HG03064 (cell line): ENCODE measurements around the gene HIGD2A.
"Not testable (repeated sequence)": the region's sequence is repeated elsewhere in the genome, so short reads cannot be mapped to it uniquely, and the experiment has no call there.

Experiments used
- ATAC-seq: cut with Tn5 transposase; IDR thresholded peaks from one replicate; pipeline ENCODE4 v1.9.1; 2021; ENCODE audit warnings: low read depth; ENCODE audit not compliant: unreplicated experiment

HIGD2A gene

DNA sequence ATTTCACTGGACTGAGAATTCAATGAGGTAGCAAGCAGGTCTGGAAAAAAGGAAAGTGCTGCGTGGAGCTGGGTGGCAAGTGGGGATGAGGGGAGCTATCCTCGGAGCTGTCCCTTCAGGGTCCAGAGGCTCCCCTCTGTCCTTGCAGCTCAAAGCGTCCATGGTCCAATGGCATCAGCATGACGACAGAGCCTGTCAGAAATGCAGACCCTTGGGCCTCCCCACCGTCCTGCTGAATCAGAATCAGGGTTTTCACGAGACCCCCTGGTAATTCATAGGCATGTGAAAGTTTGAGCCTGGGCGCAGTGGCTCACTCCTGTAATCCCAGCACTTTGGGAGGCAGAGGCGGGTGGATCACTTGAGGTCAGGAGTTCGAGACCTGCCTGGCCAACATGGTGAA lies 5.5 kb downstream of the HIGD2A start:
- no peak for ATAC-seq

DNA sequence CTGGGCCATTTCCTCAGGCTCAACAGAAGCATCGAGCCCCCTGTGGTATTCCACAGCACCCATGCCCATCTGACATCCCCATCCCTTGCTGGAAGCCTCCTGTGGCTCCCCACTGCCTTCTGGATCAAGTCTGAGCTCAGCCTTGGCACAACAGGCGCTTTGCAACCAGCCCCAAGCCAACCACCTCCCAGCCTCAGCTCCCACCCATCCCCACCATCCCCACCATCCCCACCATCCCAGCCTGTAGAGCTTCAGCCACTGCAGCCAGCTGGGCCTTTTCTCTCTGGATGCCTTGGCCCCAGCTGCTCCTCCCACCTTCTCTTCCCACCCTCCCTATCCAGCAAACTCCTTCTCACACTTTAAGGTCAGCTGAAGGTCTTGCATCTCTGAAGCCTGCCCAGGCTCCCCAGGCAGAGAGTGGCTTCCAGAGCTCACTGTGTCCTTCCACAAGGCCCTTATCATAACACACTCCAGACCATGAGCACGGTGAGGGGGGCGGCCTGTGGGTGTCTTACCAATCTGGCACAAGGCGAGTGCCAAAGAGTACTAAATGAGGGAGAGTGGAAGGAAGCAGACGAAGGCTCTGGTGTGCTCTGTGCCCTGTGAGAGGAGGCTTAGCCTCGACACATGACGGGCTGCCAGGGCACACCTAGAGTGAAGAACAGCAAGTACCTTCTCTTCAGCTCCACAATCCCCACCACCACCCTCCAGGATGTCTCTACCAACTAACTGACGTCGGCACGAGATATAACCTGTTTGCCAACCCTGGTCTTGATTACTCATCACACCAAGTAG lies 6.5 kb downstream of the HIGD2A start:
- no peak for ATAC-seq

DNA sequence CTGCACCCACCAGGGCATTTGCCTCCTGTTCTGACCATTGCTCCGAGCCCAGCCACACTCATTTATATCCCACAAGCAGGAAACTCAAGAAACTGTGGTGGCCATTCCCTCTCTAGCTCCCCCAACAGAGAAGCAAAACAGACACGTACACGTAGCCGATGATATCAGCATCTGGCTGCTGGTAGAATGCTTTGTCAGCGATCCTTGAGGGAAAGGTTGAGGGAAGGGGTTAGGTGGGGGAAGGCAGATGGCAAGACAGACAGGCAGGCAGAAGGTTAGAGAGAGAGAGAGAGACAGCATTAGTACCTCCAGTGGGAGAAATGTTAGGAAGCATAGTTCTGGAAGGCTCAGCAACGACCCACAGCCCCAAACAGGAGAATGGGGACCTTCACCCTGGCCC lies 7.8 kb downstream of the HIGD2A start:
- no peak for ATAC-seq

DNA sequence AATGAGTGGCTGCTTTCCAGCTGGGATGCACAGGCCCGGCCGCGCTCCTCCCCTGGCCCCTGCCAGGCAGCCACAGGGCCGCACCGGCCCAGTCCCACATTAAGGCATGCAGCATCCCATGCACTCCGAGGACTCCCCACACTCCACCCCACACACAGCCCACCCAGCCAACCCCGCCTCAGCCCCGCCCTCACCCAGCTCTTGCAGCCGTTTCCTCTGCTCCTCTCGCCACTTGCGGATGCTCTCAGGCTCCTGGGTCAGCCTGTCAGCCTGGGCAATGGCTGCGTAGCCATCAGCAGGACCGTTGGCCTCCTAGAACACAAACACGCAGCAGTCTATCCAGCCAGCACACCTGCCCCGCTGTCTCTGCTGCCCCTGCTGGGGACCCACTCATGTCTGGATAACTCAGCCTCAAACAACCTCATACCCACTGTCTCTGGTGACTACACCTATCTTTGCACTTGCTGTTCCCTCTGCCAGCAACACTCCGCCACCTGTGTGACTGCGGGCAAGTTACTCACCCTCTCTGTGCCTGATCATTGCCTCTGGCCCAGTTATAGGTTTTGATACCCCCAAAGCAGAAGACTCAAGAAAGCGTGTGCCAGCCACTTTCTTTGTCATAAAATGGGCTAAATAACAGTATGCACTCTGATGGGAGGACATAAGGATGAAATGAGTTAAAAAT lies 9.3 kb downstream of the HIGD2A start:
- ATAC-seq: no peak

DNA sequence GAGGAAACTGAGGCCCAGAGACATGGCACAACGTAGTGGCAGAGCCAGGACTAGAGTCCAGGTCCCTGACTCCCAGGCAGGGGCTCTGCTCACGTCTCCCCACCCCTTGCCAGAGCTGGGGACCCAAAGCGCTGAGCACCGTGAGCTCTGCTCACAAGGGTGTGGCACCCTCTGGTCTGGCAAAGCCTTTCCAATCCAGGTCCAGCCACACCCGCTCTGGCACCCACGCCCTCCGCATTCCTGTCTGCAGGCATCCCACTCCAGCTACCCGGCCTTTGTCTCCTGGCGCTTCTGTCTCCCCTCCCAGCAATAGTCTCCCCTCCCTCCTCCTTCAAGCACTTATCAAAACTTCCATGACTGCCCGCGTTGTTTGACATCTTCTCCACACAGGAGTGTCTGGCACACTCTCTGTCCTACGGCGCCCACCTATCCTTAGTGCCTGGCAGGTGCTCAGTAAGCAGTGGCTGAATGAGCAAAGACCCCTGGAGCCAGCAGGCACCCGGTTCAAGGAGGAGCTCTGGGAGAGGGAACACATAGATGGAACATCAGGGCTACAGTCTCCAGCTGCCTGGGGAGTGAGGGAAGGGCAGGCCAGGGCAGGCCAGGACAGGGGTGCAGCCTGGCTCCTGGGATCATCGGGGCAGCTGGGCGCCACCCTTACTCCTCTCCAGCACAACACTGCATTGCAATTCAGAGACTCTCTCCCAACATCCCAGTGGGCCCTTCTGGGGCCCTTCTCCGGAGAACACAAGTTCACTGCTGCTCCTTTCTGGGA lies 12.0 kb downstream of the HIGD2A start:
- no peak for ATAC-seq

DNA sequence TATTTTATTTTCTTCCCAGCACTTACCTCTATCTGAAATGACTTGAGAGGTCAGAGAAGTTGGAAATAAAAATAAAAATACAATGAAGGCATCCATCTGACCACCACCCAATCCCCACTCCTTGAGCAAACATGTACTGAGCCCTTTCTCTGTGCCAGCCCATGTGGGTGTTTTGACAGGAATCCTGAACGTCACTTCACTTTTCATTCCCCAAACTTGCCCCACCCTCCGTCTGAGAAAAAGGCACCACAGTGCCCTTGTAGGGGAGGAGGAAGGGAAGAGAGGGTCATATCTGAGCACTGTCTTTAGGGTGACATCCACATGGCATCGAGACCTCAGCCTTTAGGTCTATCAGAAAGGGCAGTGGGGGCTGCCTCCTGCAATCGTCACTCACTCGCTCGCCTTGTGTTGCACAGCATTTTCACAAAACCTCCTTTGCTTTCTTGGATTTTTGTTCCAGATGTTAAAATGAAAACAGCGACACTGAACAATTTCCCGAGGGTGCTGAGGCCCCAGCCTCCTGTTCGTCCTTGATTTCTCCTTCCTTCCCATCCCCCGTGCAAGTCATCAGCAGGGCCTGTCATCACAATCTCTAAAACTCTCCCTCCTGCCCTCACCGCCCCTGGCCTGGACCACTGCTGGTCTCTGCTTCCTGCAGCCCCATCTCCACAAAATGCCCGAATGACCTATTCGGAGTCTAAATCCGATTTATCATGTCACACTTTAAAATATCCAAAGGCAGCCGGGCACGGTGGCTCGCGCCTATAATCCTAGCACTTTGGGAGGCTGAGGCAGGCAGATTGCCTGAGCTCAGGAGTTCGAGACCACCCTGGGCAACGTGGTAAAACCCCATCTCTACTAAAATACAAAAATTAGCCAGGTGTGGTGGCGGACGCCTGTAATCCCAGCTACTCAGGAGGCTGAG lies 13.0 kb downstream of the HIGD2A start:
- ATAC-seq: no peak

DNA sequence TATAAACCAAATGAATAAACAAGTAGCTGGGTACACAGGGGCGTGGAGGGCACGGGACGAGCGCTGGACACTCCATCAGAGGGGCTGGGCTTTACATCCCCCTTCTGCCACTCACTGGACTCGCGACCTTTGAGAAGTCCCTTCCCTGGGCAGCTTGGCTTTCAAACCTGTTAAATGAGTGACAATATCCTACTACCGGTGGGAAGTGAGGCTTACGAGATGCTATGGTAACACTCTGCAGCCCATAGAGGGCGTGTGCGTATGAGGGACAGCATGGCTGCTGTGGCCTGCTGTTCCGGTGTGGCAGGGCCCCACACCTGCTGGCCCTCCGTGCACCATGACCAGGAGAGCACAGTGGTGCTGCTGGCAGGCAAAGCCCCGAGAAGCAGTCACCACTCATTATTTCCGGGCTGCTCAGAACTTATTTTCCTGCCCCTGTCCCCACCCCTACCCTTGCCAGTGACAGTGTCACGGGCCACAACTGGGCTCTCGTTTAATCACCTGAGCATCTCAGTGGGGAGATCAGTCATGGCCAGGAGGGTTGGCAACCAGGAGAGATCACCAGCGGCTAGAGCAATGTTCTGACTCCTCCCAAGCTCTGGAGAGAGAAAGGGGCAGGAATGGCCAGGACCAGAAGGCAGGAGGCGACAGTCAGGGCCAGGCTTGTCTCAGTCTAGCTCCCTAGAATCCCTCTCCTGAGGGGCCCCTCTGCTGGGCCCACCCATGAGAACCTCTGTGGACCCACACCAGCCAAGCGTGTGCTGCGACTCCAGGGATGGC lies 17.3 kb downstream of the HIGD2A start:
- ATAC-seq: no peak

DNA sequence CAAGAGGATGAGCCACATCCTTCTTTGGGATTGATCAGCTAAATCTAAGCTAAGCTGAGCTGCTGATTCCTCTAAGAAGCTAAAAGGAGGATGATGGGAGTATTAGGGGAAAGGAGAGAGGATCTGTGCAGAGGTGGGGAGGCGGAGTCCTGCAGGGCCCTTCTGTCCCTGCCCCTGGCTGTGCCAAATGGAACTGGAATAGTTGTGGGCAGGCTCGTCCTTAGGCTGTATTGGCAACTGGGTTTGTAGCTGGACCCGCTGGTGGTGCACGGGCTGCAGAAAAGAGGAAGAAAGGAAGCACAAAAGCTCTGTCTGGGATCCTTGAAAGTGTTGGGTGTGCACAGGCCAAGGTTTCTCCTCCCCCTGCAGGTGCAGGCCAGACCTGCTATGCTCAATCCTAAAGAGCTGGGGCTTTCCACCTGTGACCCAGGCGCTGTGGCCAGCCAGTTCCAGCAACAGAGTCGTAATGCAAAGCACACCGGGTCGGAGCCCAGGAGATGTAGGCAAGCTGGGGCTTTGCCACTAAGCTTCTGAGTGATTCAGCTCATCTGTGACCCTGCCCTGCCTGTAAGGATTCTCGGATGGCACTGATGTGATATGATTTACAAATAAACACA lies 18.0 kb downstream of the HIGD2A start:
- ATAC-seq: no peak

DNA sequence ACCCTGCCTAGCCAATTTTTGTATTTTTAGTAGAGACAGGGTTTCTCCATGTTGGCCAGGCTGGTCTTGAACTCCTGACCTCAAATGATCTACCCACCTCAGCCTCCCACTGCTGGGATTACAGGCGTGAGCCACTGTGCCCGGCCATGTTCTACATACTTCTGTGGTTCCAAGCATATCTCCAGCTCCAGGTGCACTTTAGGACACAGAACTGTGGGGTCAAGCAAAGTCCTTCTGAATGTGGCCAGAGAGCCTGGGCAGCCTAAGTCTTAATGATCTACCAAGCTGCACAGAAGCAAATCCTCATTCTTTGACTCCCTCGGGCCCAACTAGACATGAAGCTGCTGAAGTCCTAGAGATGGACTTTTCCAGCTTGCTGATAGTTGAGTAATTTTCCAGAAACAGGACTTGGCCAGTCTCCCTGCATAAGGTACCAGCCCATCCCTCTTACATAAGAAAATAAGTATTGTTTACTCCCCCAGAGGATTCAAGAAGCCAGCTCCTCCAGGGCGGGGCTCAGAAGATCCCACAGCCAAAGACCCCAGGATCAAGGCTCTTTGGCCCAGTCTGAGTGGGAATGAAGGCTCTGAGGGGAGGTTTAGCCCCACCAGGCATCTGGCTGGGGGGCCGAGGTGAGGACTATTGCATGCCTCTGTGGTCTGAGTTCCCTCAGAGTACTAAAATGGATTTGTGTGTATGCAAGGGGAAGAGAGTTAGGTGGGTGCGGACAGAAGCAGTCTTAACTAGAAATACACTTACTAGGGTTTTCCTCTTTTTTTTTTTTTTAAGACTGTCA lies 19.1 kb downstream of the HIGD2A start:
- no peak for ATAC-seq

DNA sequence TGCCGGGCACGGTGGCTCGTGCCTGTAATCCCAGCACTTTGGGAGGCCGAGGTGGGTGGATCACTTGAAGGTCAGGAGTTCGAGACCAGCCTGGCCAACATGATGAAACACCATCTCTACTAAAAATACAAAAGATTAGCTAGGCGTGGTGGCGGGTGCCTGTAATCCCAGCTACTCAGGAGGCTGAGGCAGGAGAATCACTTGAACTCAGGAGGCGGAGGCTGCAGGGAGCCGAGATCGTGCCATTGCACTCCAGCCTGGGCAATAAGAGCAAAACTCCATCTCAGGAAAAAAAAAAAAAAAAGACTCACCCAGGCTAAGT lies 19.7 kb downstream of the HIGD2A start:
- not testable (repeated sequence) for ATAC-seq

DNA sequence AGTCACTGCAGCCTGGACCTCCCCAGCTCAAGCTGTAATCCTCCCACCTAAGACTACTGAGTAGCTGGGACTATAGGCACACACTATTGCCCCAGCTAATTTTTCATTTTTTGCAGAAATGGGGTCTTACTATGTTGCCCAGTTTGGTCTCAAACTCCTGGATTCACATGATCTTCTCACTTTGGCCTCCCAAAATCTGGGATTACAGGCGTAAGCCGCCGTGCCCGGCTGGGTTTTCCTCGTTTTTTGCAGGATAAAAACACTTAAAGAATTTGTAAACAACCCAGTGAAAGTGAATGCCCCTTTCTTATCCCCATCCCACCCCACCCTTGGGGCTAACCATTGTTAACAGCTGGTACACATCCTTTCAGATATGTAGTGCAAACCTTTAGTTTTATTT lies 20.0 kb downstream of the HIGD2A start:
- no peak for ATAC-seq

DNA sequence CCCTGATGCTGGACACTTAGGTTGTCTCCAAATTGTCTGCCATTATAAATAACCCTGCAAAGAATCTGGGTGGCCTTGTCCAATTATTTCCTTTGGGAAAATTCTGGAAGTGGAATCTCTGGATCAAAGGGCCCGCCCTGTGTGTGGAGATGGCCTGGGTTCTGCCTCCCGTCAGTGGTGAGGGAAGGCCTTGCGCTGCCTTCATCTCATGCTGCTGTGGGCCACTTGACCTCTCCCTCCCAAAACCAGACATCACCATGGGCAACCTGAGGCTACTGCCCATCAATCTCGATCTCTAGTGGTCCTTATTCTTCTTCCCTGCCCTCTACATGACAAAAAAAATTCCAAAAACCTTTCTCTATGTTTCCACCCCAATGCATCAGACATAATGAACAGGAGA lies 21.2 kb downstream of the HIGD2A start:
- ATAC-seq: no peak

DNA sequence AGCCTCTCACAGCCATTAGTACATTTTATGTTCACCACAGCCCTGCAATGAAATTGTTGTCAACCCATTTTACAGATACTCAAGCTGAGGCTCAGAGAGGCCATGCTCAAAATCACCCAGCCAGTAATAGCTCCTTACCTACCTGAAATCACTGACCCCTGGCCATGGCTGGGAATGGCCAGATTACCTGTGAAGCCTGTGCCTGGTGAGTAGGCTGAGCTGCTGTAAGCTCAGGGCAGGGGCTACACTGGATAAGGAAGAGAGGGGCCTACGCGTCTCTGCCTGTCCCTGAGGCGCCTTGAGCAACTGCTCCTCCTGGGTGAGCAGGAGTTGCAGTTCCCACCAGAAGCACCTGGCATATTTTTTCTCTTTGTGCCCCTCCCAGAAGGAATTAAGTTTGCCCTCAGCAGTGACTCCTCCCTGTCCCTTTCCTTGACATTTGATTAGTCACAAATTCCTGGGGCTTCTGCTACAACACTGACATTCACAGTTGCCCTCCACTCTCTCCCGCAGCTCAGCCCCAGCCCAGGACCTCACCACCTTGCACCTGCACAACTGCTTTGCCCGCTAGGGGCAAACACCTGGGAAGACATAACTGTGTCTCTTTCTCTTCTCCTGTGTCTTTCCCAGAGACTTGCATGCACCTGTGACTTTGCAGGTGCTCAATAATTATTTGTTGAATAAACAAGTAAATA lies 22.1 kb downstream of the HIGD2A start:
- ATAC-seq: no peak

DNA sequence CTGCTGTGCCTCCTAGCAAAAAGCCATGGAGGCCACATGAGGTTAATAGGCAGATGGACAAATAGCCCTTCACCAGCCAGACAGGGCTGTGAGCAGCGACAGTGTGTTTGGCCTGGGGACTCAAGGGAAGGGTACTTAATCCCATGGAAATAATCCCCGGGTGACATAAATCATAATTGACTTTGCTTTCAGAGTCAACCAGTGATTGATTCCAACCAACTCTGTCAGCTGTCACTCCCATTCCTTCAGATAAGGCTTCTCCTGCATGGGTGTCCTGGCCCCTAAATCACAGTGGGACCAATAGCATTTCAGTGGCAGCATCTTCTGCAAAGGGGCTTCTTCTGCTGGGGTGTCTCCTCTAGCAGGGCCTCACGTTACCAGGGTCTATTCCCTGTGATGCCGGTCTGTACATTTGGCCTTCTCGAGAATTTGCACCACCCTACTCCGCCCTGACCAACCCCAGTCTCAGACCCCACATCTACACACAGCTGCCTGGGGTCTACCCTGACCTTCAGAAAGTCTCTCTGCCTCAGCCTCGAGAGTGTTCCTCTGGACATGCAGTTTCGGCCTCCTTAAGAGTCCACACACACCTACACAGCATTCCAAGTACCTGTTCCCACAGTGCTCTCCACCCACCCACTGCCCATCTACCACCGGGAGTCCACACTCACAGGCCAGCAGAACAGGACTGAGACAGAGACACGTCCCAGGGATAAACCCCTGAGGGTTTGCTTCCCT lies 24.1 kb downstream of the HIGD2A start:
- ATAC-seq: no peak

DNA sequence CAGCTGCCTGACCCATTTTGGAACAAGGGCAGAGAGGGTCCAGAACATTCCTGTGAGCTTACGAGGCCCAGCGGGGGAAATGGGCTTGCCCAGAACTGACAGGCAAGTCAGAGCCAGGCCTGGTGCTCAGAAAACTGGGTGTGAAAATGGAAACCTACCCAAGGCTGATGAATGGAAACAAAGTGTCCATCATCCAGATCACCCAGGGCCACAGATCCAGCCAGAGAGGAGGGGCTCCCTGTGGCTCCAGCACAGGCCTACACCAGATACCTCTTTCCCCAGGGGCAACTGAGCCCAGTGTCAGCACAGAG lies 24.7 kb downstream of the HIGD2A start:
- ATAC-seq: no peak

DNA sequence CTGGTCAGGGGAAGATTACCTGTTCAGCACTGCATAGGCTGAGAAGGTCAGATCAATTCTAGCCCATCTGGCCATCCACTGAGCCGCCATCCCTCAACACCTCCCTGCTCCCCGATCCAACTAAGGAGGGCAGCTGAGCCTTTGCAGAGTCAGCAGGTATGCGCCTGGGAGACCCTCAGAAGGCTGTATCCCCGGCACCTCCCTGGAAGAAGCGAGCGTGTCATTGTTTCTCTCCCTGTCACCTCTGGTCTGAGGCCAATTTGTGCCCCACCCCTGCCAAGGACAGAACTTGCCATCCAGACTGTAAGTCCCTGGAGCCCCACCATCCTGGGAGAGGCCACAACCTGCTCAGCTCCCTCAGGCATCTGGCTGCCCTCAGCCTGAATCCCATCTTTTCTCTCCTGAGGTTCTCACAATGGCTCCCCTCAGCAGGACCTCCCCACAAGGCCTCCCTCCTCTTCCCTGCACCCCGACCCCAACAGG lies 25.2 kb downstream of the HIGD2A start:
- no peak for ATAC-seq

DNA sequence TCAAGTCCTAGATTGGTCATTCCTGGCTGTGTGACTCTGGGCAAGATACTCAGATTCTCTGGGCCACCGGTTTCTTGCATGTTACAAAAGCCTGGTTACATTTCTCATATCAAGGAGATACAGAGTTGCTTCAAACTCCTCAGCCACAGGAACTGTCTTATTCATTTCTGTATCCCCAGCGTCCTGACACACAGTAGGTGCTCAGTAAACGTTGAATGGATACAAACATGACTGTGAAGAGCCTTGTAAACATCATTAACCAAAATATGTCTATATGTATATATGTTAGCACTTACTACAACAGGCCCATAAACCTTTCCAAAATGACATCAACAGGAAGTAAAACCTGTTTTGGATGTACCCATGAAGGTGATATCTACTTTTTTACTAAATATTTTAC lies 26.2 kb downstream of the HIGD2A start:
- ATAC-seq: no peak
